ENCODE results near the gene HS1BP3.

Gene HS1BP3

DNA sequence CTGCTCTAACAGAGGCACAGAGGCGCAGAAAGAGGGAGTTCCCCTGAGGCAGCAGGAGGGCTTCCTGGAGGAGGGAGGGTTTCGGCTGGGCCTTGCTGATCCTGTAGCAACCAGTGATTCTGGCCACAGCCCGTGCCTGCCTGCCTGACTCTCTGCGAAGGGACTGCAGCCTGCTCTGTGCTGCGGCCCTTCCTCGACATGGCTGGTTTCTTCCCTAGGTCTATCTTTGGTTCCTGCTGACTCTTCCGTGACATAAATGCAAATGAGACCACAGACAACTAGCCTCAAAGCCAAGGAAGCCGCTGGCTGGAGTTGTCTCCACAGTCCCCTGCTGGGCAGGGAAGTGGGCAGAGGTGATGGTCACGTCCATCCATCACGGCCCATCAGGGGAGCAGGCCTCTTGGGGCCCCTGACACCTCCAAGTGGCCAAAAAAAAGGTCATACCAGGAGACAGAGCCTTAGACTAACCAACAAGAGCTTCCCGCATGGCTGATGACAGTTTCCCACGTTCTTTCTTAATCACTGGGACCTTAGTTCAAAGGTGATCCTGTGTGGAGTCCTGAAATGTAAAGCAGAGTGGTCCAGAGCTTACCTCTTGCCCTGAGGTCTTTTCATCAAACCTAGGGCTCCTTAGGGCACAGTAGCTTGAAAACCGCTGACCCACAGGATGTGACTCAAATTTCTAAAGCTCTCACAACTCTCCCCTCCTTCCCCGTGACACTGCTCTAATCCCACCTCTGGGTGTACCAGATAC, 55.3 kb downstream of the HS1BP3 start:
- no peak for TF ChIP-seq CTCF (IDR thresholded peaks at IDR 0.05; ENCODE audit: extremely low read depth, missing control alignments)
- peak; percentile 71 for DNase-seq (ENCODE audit: low spot score)

DNA sequence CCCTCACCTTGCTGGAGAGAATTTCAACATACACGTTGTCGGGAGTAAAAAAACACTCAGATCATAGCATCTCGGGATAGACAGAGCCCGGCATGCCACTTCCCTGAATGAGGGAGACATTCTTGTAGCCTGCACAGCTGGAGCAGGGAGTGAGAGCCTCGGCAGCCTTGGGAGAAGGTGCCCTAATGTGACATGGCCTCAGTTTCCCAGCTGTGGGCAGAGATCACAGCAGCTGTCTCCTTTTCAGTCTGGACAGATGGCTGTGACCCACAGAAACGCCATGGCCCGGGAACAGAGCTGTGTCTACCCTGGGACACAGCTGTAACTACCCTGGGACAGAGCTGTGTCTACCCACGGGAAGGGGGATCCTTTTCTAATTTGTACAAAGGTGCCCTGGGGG, 55.9 kb downstream of the HS1BP3 start:
- no peak for DNase-seq (ENCODE audit: low spot score)
- TF ChIP-seq CTCF (IDR thresholded peaks at IDR 0.05; ENCODE audit: extremely low read depth, missing control alignments) = no peak

GRCh38 chr2:20594048-20594750, 56.7 kb downstream of the HS1BP3 start:
- no peak for TF ChIP-seq CTCF (IDR thresholded peaks at IDR 0.05; ENCODE audit: extremely low read depth, missing control alignments)
- DNase-seq (ENCODE audit: low spot score) = no peak

DNA sequence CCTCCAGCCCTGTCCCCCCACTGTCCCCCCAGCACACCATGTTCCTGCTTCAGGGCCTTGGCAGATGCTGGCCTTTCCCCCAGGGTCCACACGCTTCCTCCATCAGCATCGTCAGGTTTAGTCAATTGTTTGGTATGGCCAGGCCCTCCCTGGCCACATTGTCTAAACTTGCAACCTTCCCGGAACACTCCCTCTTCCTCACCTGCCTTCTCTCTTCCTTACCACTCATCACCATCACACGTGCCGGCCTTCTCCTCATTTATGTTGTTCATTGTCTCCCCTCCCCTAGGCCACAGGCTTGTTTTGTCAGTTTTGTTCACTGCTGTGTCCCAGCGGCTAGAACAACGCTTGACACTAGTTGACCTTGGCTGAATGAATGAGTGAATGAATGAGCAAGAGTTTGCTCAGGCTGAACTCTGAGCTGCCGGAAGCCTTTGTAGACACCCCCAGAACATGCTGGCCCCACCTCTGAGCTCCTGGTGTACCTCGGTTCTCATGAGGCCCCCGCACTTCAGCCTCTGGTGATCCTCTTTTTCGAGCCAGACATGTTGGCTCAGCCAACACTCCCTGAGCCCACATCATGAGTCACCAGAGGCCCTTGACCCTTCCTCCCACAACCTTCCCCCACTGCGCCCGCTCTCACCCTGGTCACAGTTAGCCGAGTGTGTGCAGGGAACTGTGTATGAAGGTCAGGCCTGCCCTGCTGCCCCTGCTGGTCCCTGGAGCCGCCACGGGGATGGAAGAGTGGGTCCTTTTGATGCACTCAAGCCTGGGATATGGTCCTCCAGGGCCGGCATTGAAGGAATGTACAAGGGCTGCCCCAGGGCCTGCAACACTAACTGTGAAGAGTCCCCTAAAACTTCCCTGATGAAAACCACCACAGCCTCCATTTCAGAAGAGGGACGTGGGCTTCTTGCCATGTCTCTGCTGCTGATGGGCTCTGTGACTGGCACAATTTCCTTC, 57.5 kb downstream of the HS1BP3 start:
- no peak for TF ChIP-seq CTCF (IDR thresholded peaks at IDR 0.05; ENCODE audit: extremely low read depth, missing control alignments)

DNA sequence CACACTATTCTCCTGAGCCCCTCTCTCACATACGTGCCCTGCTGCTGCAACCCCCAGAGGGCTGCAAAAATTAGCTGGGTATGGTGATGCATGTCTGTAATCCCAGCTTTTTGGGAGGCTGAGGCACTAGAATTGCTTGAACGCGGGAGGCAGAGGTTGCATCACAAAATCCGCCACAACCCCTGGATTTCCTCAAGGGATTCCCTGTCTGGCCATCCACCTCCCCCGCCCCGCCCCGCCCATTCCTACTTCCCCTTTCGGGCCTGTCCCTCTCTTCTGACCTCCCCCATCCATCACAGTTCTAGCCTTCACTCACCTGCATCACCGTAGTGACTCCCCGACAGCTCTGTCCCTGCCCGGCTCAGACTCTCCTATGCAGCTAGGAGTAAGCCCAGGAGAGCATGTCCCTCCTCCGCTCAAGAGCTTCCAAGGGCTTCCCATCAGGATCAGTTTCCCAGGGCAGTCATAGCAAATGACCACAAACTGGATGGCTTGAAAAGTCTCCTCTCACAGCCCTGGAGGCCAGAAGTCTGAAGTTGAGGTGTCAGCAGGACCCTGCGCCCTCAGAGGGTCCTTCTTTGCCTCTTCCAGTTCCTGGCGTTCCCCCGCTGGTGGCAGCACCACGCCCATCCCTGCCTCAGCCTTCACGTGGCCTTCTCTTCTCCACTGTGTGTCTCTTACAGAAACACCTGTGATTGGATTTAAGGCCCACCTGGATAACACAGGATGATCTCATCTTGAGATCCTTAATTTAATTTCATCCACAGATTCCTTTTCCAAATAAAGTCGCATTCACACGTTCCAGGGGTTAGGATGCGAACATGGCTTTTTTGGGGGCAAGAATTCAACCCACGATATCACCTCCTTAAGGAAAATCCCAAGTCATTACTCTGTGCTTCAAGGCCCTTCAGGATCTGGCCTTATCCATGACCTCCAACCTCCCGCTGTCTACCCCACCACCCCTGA, 58.5 kb downstream of the HS1BP3 start:
- no peak for TF ChIP-seq CTCF (IDR thresholded peaks at IDR 0.05; ENCODE audit: extremely low read depth, missing control alignments)
- no peak for DNase-seq (ENCODE audit: low spot score)

More for the DNA sequence above, 57.5 kb downstream of the HS1BP3 start:
- no peak for DNase-seq (ENCODE audit: low spot score)

- no peak for TF ChIP-seq CTCF (IDR thresholded peaks at IDR 0.05; ENCODE audit: extremely low read depth, missing control alignments)
- no peak for DNase-seq (ENCODE audit: low spot score)
These were observed 60.0 kb downstream of the HS1BP3 start for GRCh38 chr2:20590704-20591515.
